A673 (cell line): ENCODE measurements around the gene SSMEM1.

Experiments
- EZH2 ChIP-seq: fragments of 200-600 bp; sonication (generic); IDR thresholded peaks from 2 replicates; pipeline ENCODE4 v1.6.1; 2017; ENCODE audit warnings: borderline replicate concordance, low read depth, mild to moderate bottlenecking, mixed read lengths, antibody characterized with exemption, low read length; ENCODE audit not compliant: poor library complexity, severe bottlenecking
- TF ChIP-seq, protein P1 (sequence below): fragments of 300-800, 200-600 bp; sonication (generic); conservative IDR thresholded peaks from 2 replicates; pipeline ENCODE4 v1.5.1; 2017; ENCODE audit warnings: low read depth, mild to moderate bottlenecking, antibody characterized with exemption, low read length, moderate library complexity, mixed read lengths

DNA sequence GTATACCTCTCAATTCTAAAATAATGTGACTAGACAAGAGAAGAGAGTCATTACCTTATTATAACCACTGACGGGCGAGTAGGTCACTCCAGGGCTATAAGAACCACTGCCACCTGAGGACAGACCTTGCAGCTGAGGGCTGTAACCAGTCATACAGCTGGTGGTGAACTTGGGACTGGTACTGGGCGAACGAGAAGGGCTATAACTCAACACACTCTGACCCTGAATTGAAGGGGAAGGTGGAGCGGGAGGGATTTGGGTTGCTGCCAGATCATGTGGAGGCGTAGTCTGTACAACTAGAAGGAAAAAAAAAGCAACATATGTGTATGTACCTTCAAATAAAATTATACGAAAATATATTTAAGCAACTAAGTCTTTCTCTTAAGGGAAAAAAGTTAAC, 5.9 kb upstream of the SSMEM1 start:
- TF ChIP-seq, protein P1, sequence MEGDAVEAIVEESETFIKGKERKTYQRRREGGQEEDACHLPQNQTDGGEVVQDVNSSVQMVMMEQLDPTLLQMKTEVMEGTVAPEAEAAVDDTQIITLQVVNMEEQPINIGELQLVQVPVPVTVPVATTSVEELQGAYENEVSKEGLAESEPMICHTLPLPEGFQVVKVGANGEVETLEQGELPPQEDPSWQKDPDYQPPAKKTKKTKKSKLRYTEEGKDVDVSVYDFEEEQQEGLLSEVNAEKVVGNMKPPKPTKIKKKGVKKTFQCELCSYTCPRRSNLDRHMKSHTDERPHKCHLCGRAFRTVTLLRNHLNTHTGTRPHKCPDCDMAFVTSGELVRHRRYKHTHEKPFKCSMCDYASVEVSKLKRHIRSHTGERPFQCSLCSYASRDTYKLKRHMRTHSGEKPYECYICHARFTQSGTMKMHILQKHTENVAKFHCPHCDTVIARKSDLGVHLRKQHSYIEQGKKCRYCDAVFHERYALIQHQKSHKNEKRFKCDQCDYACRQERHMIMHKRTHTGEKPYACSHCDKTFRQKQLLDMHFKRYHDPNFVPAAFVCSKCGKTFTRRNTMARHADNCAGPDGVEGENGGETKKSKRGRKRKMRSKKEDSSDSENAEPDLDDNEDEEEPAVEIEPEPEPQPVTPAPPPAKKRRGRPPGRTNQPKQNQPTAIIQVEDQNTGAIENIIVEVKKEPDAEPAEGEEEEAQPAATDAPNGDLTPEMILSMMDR = no peak
- no peak for TF ChIP-seq EZH2
